Epithelial cell of proximal tubule (primary cell): ENCODE results near the gene NTRK1. TPM values are rescaled to one million over a fixed set of nuclear protein-coding genes. Genes with fewer than 3 reads are reported as not detected.

Experiments
- DNase-seq: peaks from one replicate; pipeline ENCODE4 v3.0.0-alpha.2; 2011; ENCODE audit warnings: low read depth
- H3K4me3 ChIP-seq: 2 replicates; pipeline ENCODE4 v1.5.1; 2011; ENCODE audit warnings: low read depth, mild to moderate bottlenecking, low read length
- CTCF ChIP-seq: conservative IDR thresholded peaks from 2 replicates; pipeline ENCODE4 v1.5.1; 2012; ENCODE audit warnings: low read depth, mild to moderate bottlenecking, low read length
- total RNA-seq: library from RNA; depleted of rRNA; stranded (reverse); fragments of >200 nt; gene quantifications from 2 replicates; pipeline ENCODE4 v1.2.3, GENCODE V29; 2015

Gene NTRK1
- total RNA-seq, 1 donor from 2014 or later: not detected

GRCh38 chr1:156844102-156844501 is 16.6 kb upstream of the NTRK1 start:
- H3K4me3 ChIP-seq: no peak overlapping the region
- DNase-seq: no peak
- TF ChIP-seq CTCF: peak; percentile 3

GRCh38 chr1:156844638-156845037 is 16.0 kb upstream of the NTRK1 start:
- TF ChIP-seq CTCF: no peak
- DNase-seq: no peak
- no peak overlapping the region for H3K4me3 ChIP-seq

GRCh38 chr1:156845055-156845952 is 15.4 kb upstream of the NTRK1 start:
- no peak for DNase-seq
- TF ChIP-seq CTCF: no peak
- H3K4me3 ChIP-seq: no peak overlapping the region

- no peak for DNase-seq
- no peak overlapping the region for H3K4me3 ChIP-seq
- TF ChIP-seq CTCF: no peak
Observed at GRCh38 chr1:156845953-156846545, 14.6 kb upstream of the NTRK1 start.

GRCh38 chr1:156846643-156847042 is 14.0 kb upstream of the NTRK1 start:
- no peak for DNase-seq
- no peak overlapping the region for H3K4me3 ChIP-seq
- TF ChIP-seq CTCF: no peak

GRCh38 chr1:156847591-156848460 is 12.8 kb upstream of the NTRK1 start:
- TF ChIP-seq CTCF: no peak
- no peak for DNase-seq
- H3K4me3 ChIP-seq: no peak overlapping the region
